C4-2B (cell line): Measurements from ENCODE around the gene ENPP7.

Experiments
- H3K27ac ChIP-seq: fragments of 450-650 bp; 2 replicates; pipeline ENCODE4 v1.5.1; 2017
- CTCF ChIP-seq: fragments of 450-650 bp; conservative IDR thresholded peaks from 2 replicates; pipeline ENCODE4 v1.5.1; 2017; ENCODE audit warnings: mild to moderate bottlenecking
- ZFX ChIP-seq: fragments of 450-650 bp; IDR thresholded peaks from 2 replicates; pipeline ENCODE4 v1.6.1; 2017

ENPP7 gene

GRCh38 chr17:79788455-79788854 lies 57.7 kb downstream of the ENPP7 start:
- no peak overlapping the region for H3K27ac ChIP-seq
- TF ChIP-seq CTCF (no peak), ZFX (no peak)

GRCh38 chr17:79788989-79789942 lies 58.5 kb downstream of the ENPP7 start:
- peak overlapping the region; percentile 78 for H3K27ac ChIP-seq
- TF ChIP-seq ZFX (no peak), CTCF (no peak)

- peak overlapping the region; percentile 78 for H3K27ac ChIP-seq
- TF ChIP-seq CTCF (peak; percentile 89), ZFX (0 out of 2 replicates have a peak, but pooled peaks have one; percentile 28)
Measured at GRCh38 chr17:79789943-79790804, 59.4 kb downstream of the ENPP7 start.

- TF ChIP-seq ZFX (no peak), CTCF (no peak)
Measured at GRCh38 chr17:79790805-79791734, 60.3 kb downstream of the ENPP7 start.

GRCh38 chr17:79791735-79792161 lies 61.0 kb downstream of the ENPP7 start:
- H3K27ac ChIP-seq: no peak overlapping the region

More at GRCh38 chr17:79790805-79791734, 60.3 kb downstream of the ENPP7 start:
- H3K27ac ChIP-seq: peak overlapping the region; percentile 78

More at GRCh38 chr17:79791735-79792161, 61.0 kb downstream of the ENPP7 start:
- TF ChIP-seq CTCF (no peak), ZFX (no peak)
